PC-9 (cell line): ENCODE results near the gene PUM1. TPM values are rescaled to one million over a fixed set of nuclear protein-coding genes. Genes with fewer than 3 reads are reported as not detected.

Experiments used
- BruUV-seq: library from RNA; stranded (reverse); fragments of 400-500 nt; replicated peaks from 2 replicates; lab custom pipeline; 2021; lab: Mats Ljungman, UMichigan
- CTCF ChIA-PET: fragments of 300-600 bp; sonication (Branson Sonifier 250); formaldehyde crosslinking; loops from one replicate; lab custom pipeline; 2022; ENCODE audit warnings: antibody characterized with exemption; lab: Charles Lee
- POLR2A ChIA-PET: fragments of 300-600 bp; sonication (Branson Sonifier 250); formaldehyde crosslinking; loops from one replicate; lab custom pipeline; 2022; ENCODE audit warnings: antibody characterized with exemption; ENCODE audit not compliant: unreplicated experiment; lab: Charles Lee
- DNase-seq, 2 experiments: peaks; one replicate each; pipeline versions ENCODE4 v3.0.0 to v3.0.0-alpha.2; 2015 to 2022; ENCODE audit warnings: mixed read lengths in 1 of 2
- H2AFZ ChIP-seq: fragments of 200-600 bp; sonication (generic); 2 replicates; pipeline ENCODE4 v1.8.1; 2017; ENCODE audit warnings: antibody characterized with exemption
- H3F3A ChIP-seq: fragments of 200-600 bp; sonication (generic); 2 replicates; pipeline ENCODE4 v1.8.1; 2017; ENCODE audit warnings: antibody characterized with exemption, mild to moderate bottlenecking, low read depth; ENCODE audit not compliant: insufficient read depth
- H3K27ac ChIP-seq: fragments of 200-600 bp; sonication (generic); 2 replicates; pipeline ENCODE4 v1.6.1; 2016; ENCODE audit warnings: mixed run types
- H3K27me3 ChIP-seq: fragments of 200-600 bp; sonication (generic); 2 replicates; pipeline ENCODE4 v1.6.1; 2016; ENCODE audit warnings: low read depth, mixed run types; ENCODE audit not compliant: insufficient read depth
- H3K36me3 ChIP-seq: fragments of 200-600 bp; sonication (generic); 2 replicates; pipeline ENCODE4 v1.6.1; 2016; ENCODE audit warnings: low read depth, mixed run types
- H3K4me1 ChIP-seq: fragments of 200-600 bp; sonication (generic); replicated peaks from 2 replicates; pipeline ENCODE4 v1.6.1; 2016; ENCODE audit warnings: mixed run types; ENCODE audit not compliant: insufficient read depth
- H3K4me2 ChIP-seq: fragments of 200-600 bp; sonication (generic); 2 replicates; pipeline ENCODE4 v1.6.1; 2017; ENCODE audit warnings: mixed run types
- H3K4me3 ChIP-seq: fragments of 200-600 bp; sonication (generic); 2 replicates; pipeline ENCODE4 v1.6.1; 2016; ENCODE audit warnings: mixed run types
- H3K79me2 ChIP-seq: fragments of 200-600 bp; sonication (generic); 2 replicates; pipeline ENCODE4 v1.6.1; 2017; ENCODE audit warnings: low read depth, mixed run types
- H3K9me2 ChIP-seq: fragments of 200-600 bp; sonication (generic); 2 replicates; pipeline ENCODE4 v1.8.1; 2017; ENCODE audit warnings: mild to moderate bottlenecking; ENCODE audit not compliant: insufficient read depth
- H3K9me3 ChIP-seq: fragments of 200-600 bp; sonication (generic); 2 replicates; pipeline ENCODE4 v1.8.1; 2016; ENCODE audit warnings: low read depth; ENCODE audit not compliant: insufficient read depth
- H4K20me1 ChIP-seq: fragments of 200-600 bp; sonication (generic); 2 replicates; pipeline ENCODE4 v1.8.1; 2017; ENCODE audit not compliant: insufficient read depth
- EZH2 ChIP-seq: fragments of 200-600 bp; sonication (generic); IDR thresholded peaks from 2 replicates; pipeline ENCODE4 v1.8.0; 2017; ENCODE audit warnings: antibody characterized with exemption, low read depth
- intact Hi-C: fragments of 100-400 bp; cut with micrococcal nuclease; formaldehyde crosslinking; loops from one replicate; pipeline ENCODE4 v1.10.0; 2022; ENCODE audit not compliant: unreplicated experiment
- total RNA-seq: library from RNA; stranded (reverse); gene quantifications from 2 replicates; pipeline ENCODE4 v1.2.3, GENCODE V29; 2021
- TF ChIP-seq, protein P1 (sequence below): fragments of 200-600 bp; sonication (generic); conservative IDR thresholded peaks from 2 replicates; pipeline ENCODE4 v1.6.1; 2017; ENCODE audit warnings: mixed run types, antibody characterized with exemption, mild to moderate bottlenecking, moderate library complexity

PUM1 gene
- total RNA-seq, 1 experiment from 2014 or later: 117 TPM

DNA sequence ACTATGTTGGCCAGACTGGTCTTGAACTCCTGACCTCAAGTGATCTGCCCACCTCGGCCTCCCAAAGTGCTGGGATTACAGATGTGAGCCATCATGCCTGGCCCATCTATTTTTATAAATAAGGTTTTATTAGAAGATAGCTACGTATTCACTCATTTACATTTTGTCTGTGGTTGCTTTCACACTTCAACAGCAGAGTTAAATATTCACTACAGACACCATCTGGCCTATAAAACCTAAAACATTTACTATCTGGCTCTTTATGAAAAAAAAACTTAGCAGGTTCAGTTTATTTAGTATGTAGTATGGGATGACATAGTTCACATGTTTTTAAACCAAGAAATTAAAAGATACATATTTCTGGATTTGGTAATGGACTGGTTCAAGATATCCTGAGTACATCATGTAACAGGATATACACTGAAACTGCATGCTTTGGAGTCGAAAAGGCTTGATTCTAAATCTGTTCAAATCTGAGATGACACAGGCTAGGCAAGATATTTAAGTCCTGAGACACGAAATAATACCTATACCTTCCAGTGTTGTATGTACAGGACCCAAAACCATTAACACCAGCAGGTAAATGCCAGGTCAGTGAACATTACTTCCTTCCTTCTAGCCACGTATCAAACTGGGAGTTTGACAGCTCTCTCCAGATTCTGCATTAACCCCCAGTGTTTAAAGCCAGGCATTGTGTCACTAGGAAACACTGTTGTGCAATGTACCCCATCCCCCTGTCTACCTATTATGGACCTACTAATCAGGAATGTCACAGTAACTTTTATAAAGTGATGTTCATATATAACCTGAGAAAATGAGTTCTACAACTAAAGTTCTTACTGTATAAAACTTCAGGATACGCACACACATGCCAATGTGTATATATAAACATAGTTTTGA, 102.7 kb downstream of the PUM1 start:
- no peaks in the 10 kb centered on the region for H3K27me3 ChIP-seq
- intact Hi-C loops: no loop called here
- H4K20me1 ChIP-seq: peaks cover 46% of the 10 kb centered on the region
- no peaks in the 10 kb centered on the region for H3K9me3 ChIP-seq
- POLR2A ChIA-PET: no interaction called here
- H3K4me3 ChIP-seq: no peak overlapping the region
- H3K9me2 ChIP-seq: no peaks in the 10 kb centered on the region
- CTCF ChIA-PET: no interaction called here
- no peak overlapping the region for H2AFZ ChIP-seq
- TF ChIP-seq, protein P1, sequence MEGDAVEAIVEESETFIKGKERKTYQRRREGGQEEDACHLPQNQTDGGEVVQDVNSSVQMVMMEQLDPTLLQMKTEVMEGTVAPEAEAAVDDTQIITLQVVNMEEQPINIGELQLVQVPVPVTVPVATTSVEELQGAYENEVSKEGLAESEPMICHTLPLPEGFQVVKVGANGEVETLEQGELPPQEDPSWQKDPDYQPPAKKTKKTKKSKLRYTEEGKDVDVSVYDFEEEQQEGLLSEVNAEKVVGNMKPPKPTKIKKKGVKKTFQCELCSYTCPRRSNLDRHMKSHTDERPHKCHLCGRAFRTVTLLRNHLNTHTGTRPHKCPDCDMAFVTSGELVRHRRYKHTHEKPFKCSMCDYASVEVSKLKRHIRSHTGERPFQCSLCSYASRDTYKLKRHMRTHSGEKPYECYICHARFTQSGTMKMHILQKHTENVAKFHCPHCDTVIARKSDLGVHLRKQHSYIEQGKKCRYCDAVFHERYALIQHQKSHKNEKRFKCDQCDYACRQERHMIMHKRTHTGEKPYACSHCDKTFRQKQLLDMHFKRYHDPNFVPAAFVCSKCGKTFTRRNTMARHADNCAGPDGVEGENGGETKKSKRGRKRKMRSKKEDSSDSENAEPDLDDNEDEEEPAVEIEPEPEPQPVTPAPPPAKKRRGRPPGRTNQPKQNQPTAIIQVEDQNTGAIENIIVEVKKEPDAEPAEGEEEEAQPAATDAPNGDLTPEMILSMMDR: no peak
- TF ChIP-seq EZH2: no peak
- DNase-seq: no peak
- no TSS peak for BruUV-seq
- H3K79me2 ChIP-seq: peaks cover 9% of the 10 kb centered on the region
- H3K4me1 ChIP-seq: no peaks in the 10 kb centered on the region
- H3K27ac ChIP-seq: no peak overlapping the region
- peaks cover 8% of the 10 kb centered on the region; the same call in 1 of the 2 replicates for H3F3A ChIP-seq
- no peak overlapping the region for H3K4me2 ChIP-seq
- H3K36me3 ChIP-seq: peaks cover 35% of the 10 kb centered on the region

DNA sequence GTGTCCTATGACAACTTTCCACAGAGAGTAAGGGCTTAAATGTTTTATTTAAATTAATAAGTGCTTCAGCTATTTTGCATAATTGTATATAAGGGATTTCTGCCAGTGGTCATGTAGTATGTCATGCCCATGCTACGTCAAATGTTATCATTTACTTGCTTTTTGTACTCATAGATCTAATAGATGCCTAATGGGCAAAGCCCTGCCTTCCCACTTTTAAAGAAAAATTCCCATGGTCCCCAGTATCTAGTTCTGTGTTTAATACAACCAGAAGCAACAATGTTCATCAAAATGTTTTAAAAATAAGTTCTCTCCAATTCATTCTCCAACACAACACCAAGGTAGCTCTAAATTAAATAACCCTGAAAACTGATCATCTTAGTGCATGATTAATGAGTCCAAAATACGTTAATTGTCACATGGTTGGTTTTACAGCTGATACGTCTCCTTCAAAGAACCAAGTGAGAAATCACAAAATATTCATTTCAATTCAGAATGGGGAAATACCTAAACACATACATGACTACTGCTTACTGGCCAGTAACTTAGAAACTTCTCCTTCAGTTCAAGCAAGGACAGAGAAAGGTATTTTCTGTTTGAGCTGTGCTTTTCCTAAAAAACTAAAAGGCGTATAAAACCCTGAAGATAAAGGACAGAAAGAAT, 107.8 kb downstream of the PUM1 start:
- peaks cover 18% of the 10 kb centered on the region; the same call in 1 of the 2 replicates for H3K36me3 ChIP-seq
- peaks cover 8% of the 10 kb centered on the region; the same call in 1 of the 2 replicates for H3F3A ChIP-seq
- no peaks in the 10 kb centered on the region for H3K27me3 ChIP-seq
- no peak for DNase-seq
- POLR2A ChIA-PET: interaction anchor here (0.5 kb wide), 1 partner anchor 34 kb away, joined by 3 read pairs; no protein-coding TSS in a partner anchor
- H3K9me2 ChIP-seq: no peaks in the 10 kb centered on the region
- no TSS peak for BruUV-seq
- H2AFZ ChIP-seq: no peak overlapping the region
- H3K27ac ChIP-seq: no peak overlapping the region
- H3K4me3 ChIP-seq: no peak overlapping the region
- TF ChIP-seq EZH2: no peak
- TF ChIP-seq, protein P1: no peak
- CTCF ChIA-PET: no interaction called here
- H3K4me2 ChIP-seq: no peak overlapping the region
- H4K20me1 ChIP-seq: peaks cover 62% of the 10 kb centered on the region
- no peaks in the 10 kb centered on the region for H3K4me1 ChIP-seq
- H3K9me3 ChIP-seq: no peaks in the 10 kb centered on the region
- intact Hi-C loops: no loop called here
- H3K79me2 ChIP-seq: peaks cover 16% of the 10 kb centered on the region

DNA sequence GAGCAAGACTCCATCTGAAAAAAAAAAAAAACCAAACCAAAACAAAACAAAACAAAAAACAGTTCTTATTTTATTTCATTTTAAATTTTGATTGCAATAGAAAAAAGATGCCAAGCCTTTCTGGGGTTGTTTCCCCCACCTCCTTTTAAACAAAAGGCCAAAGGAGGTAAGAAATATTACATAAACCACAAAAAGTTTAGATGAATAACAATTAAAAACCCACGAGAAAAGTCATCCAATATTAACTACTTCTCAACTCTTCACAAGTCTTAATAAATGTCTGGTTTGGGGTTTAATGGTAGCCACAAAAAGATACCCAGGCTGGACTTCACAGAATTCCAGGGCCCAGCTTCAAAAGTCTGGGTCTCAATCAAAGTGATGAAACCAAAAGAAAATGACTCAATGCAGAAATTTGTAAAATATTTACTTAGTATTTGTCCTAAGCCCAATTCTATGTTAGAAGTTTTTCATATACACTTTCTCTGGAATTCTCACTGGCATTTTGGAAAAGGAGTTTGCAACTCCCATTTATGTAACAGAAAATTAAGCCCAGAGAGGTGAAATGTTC, 110.0 kb downstream of the PUM1 start:
- H3K79me2 ChIP-seq: peaks cover 21% of the 10 kb centered on the region
- ChIA-PET POLR2A (no interaction called here), CTCF (no interaction called here)
- peaks cover 63% of the 10 kb centered on the region for H4K20me1 ChIP-seq
- H3K27me3 ChIP-seq: no peaks in the 10 kb centered on the region
- H3K9me2 ChIP-seq: no peaks in the 10 kb centered on the region
- no peaks in the 10 kb centered on the region for H3K9me3 ChIP-seq
- no peak overlapping the region for H3K4me3 ChIP-seq
- DNase-seq: no peak
- TF ChIP-seq, protein P1: no peak
- no peak for TF ChIP-seq EZH2
- H3K36me3 ChIP-seq: peaks cover 14% of the 10 kb centered on the region; the same call in 1 of the 2 replicates
- BruUV-seq: no TSS peak
- H3F3A ChIP-seq: peaks cover 8% of the 10 kb centered on the region; the same call in 1 of the 2 replicates
- H3K4me1 ChIP-seq: no peaks in the 10 kb centered on the region
- no peak overlapping the region for H2AFZ ChIP-seq
- no peak overlapping the region for H3K27ac ChIP-seq
- intact Hi-C loops: no loop called here
- no peak overlapping the region for H3K4me2 ChIP-seq
